HepG2 (cell line): Measurements from ENCODE around the gene FIS1. TPM values are rescaled to one million over a fixed set of nuclear protein-coding genes. Genes with fewer than 3 reads are reported as not detected.

Source experiments
- ATF3 ChIP-seq: sonication (generic); formaldehyde crosslinking; IDR thresholded peaks from 2 replicates; pipeline ENCODE4 v1.4.0; 2020; ENCODE audit warnings: missing genetic modification reagents
- CBFB ChIP-seq: sonication (generic); formaldehyde crosslinking; IDR thresholded peaks from 2 replicates; pipeline ENCODE4 v1.4.0; 2020; ENCODE audit warnings: missing genetic modification reagents
- KLF16 ChIP-seq, 2 experiments: sonication (generic) in 1 of 2; formaldehyde crosslinking in 1 of 2; IDR thresholded peaks; 2 replicates each; pipeline versions ENCODE4 v1.6.1 to v1.8.0; 2016 to 2023; ENCODE audit warnings: missing genetic modification reagents in 2 of 2, missing compliant biosample characterization in 1 of 2
- MED8 ChIP-seq: sonication (generic); formaldehyde crosslinking; IDR thresholded peaks from 2 replicates; pipeline ENCODE4 v1.8.1; 2023; ENCODE audit warnings: mild to moderate bottlenecking, missing genetic modification reagents; ENCODE audit not compliant: insufficient replicate concordance
- MNT ChIP-seq: fragments of 450-650 bp; IDR thresholded peaks from 2 replicates; pipeline ENCODE4 v1.6.1; 2016
- PITX1 ChIP-seq: sonication (generic); formaldehyde crosslinking; IDR thresholded peaks from 2 replicates; pipeline ENCODE4 v1.5.1; 2020; ENCODE audit warnings: mild to moderate bottlenecking, missing genetic modification reagents
- POLR2AphosphoS5 ChIP-seq: IDR thresholded peaks from 2 replicates; pipeline ENCODE4 v1.6.1; 2012; ENCODE audit warnings: low read depth, low read length
- YEATS4 ChIP-seq: sonication (generic); formaldehyde crosslinking; IDR thresholded peaks from 2 replicates; pipeline ENCODE4 v1.4.0; 2020; ENCODE audit warnings: missing genetic modification reagents, borderline replicate concordance
- ZBTB4 ChIP-seq: sonication (generic); formaldehyde crosslinking; IDR thresholded peaks from 2 replicates; pipeline ENCODE4 v1.4.0; 2020; ENCODE audit warnings: missing genetic modification reagents, mild to moderate bottlenecking, borderline replicate concordance
- ZBTB49 ChIP-seq: sonication (generic); formaldehyde crosslinking; IDR thresholded peaks from 2 replicates; pipeline ENCODE4 v1.4.0; 2020; ENCODE audit warnings: missing genetic modification reagents, borderline replicate concordance
- ZFP91 ChIP-seq: sonication (generic); formaldehyde crosslinking; IDR thresholded peaks from 2 replicates; pipeline ENCODE4 v1.9.0; 2022; ENCODE audit warnings: missing genetic modification reagents, mild to moderate bottlenecking, borderline replicate concordance
- ZKSCAN8 ChIP-seq: IDR thresholded peaks from 2 replicates; pipeline ENCODE4 v1.6.1; 2016; ENCODE audit warnings: borderline replicate concordance, missing genetic modification reagents, missing compliant biosample characterization
- ZNF34 ChIP-seq: sonication (generic); formaldehyde crosslinking; IDR thresholded peaks from 2 replicates; pipeline ENCODE4 v1.4.0; 2020; ENCODE audit warnings: mild to moderate bottlenecking, missing genetic modification reagents, borderline replicate concordance
- ZNF552 ChIP-seq: sonication (generic); formaldehyde crosslinking; IDR thresholded peaks from 2 replicates; pipeline ENCODE4 v1.9.0; 2022; ENCODE audit warnings: missing genetic modification reagents, mild to moderate bottlenecking, borderline replicate concordance
- ZNF713 ChIP-seq: sonication (generic); formaldehyde crosslinking; IDR thresholded peaks from 2 replicates; pipeline ENCODE4 v1.4.0; 2020; ENCODE audit warnings: mild to moderate bottlenecking, missing genetic modification reagents
- polyA plus RNA-seq, 8 experiments: library from polyadenylated mRNA; depleted of rRNA in 3 of 8; stranded (reverse) in 7 of 8; unstranded in 1 of 8; fragments of >200 nt; fragmentation: Illumina TruSeq in 4 of 8; extraction: Trizol in 4 of 8; gene quantifications; 2 replicates each; pipeline versions ENCODE4 v1.2.1 to v1.2.3, GENCODE V29; 2011 to 2016; ENCODE audit warnings: low read depth in 4 of 8, missing spikeins in 1 of 8, mixed read lengths in 1 of 8; ENCODE audit not compliant: insufficient read depth in 1 of 8
- total RNA-seq, 5 experiments: library from RNA; depleted of rRNA; stranded (reverse); fragments of >200 nt; fragmentation: Illumina TruSeq; extraction: Trizol; gene quantifications; 2 replicates each; pipeline ENCODE4 v1.2.3, GENCODE V29; 2016; ENCODE audit warnings: low read depth in 1 of 5
- TF ChIP-seq, protein P1 (sequence below): sonication (generic); formaldehyde crosslinking; IDR thresholded peaks from 2 replicates; pipeline ENCODE4 v1.4.0; 2020; ENCODE audit warnings: missing genetic modification reagents, borderline replicate concordance

Gene FIS1
- total and polyA plus RNA-seq, 2 of the 13 experiments (the other 11 are each of a cell fraction or from before 2014, with no cell fraction given): 97.5 to 101 TPM

DNA sequence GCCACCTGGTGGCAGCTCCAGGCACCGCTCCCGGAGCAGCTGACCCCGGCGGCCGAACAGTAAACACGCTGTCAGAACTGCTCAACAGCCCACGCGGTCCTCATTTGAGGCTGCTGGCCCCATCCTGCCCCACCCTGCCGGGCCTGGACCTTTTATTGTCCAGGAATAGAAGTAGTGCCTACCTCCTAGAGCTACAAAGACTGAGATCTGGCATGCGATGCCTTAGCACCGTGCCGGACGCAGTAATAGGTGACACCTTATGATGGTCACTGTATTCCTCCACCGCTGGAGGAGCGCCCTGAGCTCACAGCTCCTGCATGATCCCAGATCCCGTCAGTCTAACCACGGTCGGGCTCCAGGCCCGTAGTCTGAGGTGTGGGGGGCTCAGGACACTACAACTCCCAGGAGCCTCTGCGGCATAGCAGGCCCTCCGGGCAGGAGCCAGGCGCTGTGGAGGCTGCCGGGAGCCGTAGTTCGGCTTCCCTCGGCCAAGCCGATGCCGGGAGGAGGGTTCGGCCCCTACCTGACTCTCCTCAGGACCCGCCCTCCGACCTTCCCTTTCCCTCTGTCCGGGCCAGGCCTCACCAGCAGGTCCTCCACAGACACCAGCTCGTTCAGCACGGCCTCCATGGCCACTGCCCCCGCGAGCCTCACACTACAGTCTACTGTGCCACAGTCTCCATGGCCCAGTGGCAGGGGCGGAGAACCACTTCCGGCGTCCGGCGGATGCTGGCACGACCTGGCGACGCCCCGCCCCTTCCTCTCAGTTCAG lies at the start of gene FIS1 (continued):
- TF ChIP-seq ZFP91 (CRISPR knock-in tag) (peak; percentile 73), PITX1 (CRISPR knock-in tag) (no peak), KLF16 (CRISPR knock-in tag; IDR thresholded peaks at IDR 0.05) (peak in 1 of 2 experiments; percentile 24; a peak in 2 of 4 replicates), MED8 (peak; percentile 32), ZNF713 (CRISPR knock-in tag) (no peak), ZBTB4 (CRISPR knock-in tag) (no peak), POLR2AphosphoS5 (peak; percentile 73; the same call in 1 of the 2 replicates), CBFB (no peak), ZNF552 (CRISPR knock-in tag) (0 out of 2 replicates have a peak, but pooled peaks have one; percentile 8), ATF3 (CRISPR knock-in tag) (no peak), MNT (peak; percentile 51; the same call in 1 of the 2 replicates), ZBTB49 (CRISPR knock-in tag) (no peak), YEATS4 (CRISPR knock-in tag) (peak; percentile 71), ZKSCAN8 (no peak), ZNF34 (CRISPR knock-in tag) (0 out of 2 replicates have a peak, but pooled peaks have one; percentile 32)
- TF ChIP-seq, protein P1, sequence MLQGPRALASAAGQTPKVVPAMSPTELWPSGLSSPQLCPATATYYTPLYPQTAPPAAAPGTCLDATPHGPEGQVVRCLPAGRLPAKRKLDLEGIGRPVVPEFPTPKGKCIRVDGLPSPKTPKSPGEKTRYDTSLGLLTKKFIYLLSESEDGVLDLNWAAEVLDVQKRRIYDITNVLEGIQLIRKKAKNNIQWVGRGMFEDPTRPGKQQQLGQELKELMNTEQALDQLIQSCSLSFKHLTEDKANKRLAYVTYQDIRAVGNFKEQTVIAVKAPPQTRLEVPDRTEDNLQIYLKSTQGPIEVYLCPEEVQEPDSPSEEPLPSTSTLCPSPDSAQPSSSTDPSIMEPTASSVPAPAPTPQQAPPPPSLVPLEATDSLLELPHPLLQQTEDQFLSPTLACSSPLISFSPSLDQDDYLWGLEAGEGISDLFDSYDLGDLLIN: peak; percentile 78
